GM12878 (cell line): ENCODE data around the gene PHKA1. TPM values are rescaled to one million over a fixed set of nuclear protein-coding genes. Genes with fewer than 3 reads are reported as not detected.

Experiments
- ATAC-seq: fragments of 200-7000 bp; cut with Tn5 transposase; 3 replicates; pipeline ENCODE4 v1.9.1; 2020; ENCODE audit warnings: mild to moderate bottlenecking, moderate library complexity
- BruUV-seq: library from RNA; stranded (reverse); fragments of 400-500 nt; replicated peaks from 2 replicates; lab custom pipeline; 2021; lab: Mats Ljungman, UMichigan
- CTCF ChIA-PET: fragments of 300-600 bp; sonication (Branson Sonifier 250); formaldehyde crosslinking; extraction: SDS; loops from one replicate; lab custom pipeline; 2021; ENCODE audit warnings: inconsistent platforms; lab: Yijun Ruan, JAX
- POLR2A ChIA-PET: fragments of 350-600 bp; formaldehyde crosslinking; extraction: SDS; loops from one replicate; lab custom pipeline; 2021; ENCODE audit warnings: inconsistent platforms; lab: Charles Lee
- RAD21 ChIA-PET: fragments of 300-600 bp; sonication (Branson Sonifier 250); formaldehyde crosslinking; loops from one replicate; lab custom pipeline; 2023; ENCODE audit warnings: antibody characterized with exemption; ENCODE audit not compliant: unreplicated experiment; lab: Charles Lee
- SMC1A ChIA-PET: fragments of 300-600 bp; sonication (Branson Sonifier 250); formaldehyde crosslinking; loops from one replicate; lab custom pipeline; 2023; ENCODE audit not compliant: unreplicated experiment, uncharacterized antibody; lab: Charles Lee
- DNase-seq: peaks from one replicate; pipeline ENCODE4 v3.0.0-alpha.2; 2011; ENCODE audit warnings: low read depth, low spot score
- FAIRE-seq: peaks from 3 replicates; lab custom pipeline; 2011; peaks lifted over from hg19 to GRCh38; lab: Jason Lieb, UNC
- H2AFZ ChIP-seq: 2 replicates; pipeline ENCODE4 v1.6.0; 2011; ENCODE audit warnings: low read depth, low read length, control low read depth; ENCODE audit not compliant: control insufficient read depth
- H3K27ac ChIP-seq: 2 replicates; pipeline ENCODE4 v1.5.1; 2011; ENCODE audit warnings: control low read depth; ENCODE audit not compliant: control insufficient read depth, insufficient read depth
- H3K27me3 ChIP-seq, 2 experiments: replicated peaks in 1 of 2; 2 replicates each; pipeline versions ENCODE4 v1.6.0 to v1.6.1; 2011; ENCODE audit warnings: low read length in 1 of 2; ENCODE audit not compliant: control insufficient read depth in 2 of 2, insufficient read depth in 2 of 2
- H3K36me3 ChIP-seq, 2 experiments: 2 replicates each; pipeline ENCODE4 v1.5.1; 2011; ENCODE audit warnings: low read length in 1 of 2; ENCODE audit not compliant: control insufficient read depth in 2 of 2, insufficient read depth in 2 of 2
- H3K4me1 ChIP-seq: 2 replicates; pipeline ENCODE4 v1.6.1; 2011; ENCODE audit warnings: mild to moderate bottlenecking, low read length, moderate library complexity, mixed read lengths; ENCODE audit not compliant: control insufficient read depth, insufficient read depth
- H3K4me2 ChIP-seq: 2 replicates; pipeline ENCODE4 v1.6.0; 2011; ENCODE audit warnings: control low read depth; ENCODE audit not compliant: control insufficient read depth, insufficient read depth
- H3K4me3 ChIP-seq: fragments of 200-600 bp; sonication (generic); 2 replicates; pipeline ENCODE4 v1.5.1; 2016
- H3K79me2 ChIP-seq: 2 replicates; pipeline ENCODE4 v1.6.0; 2011; ENCODE audit warnings: low read length; ENCODE audit not compliant: control insufficient read depth, insufficient read depth
- H3K9ac ChIP-seq: 2 replicates; pipeline ENCODE4 v1.8.0; 2011; ENCODE audit warnings: low read length, control low read depth, mixed read lengths; ENCODE audit not compliant: control insufficient read depth, insufficient read depth
- H3K9me3 ChIP-seq: replicated peaks from 3 replicates; pipeline ENCODE4 v1.5.1; 2011; ENCODE audit warnings: mild to moderate bottlenecking, low read length; ENCODE audit not compliant: control insufficient read depth, insufficient read depth
- H4K20me1 ChIP-seq: 2 replicates; pipeline ENCODE4 v1.6.0; 2011; ENCODE audit not compliant: control insufficient read depth, insufficient read depth
- BCLAF1 ChIP-seq: fragments of 450-650 bp; IDR thresholded peaks from 2 replicates; pipeline ENCODE4 v1.6.1; 2017; ENCODE audit warnings: antibody characterized with exemption, mild to moderate bottlenecking, moderate library complexity
- CBFB ChIP-seq: IDR thresholded peaks from 2 replicates; pipeline ENCODE4 v1.6.1; 2016; ENCODE audit warnings: antibody characterized with exemption, low read depth
- HCFC1 ChIP-seq: fragments of 150-350 bp; IDR thresholded peaks from 2 replicates; pipeline ENCODE4 v1.6.1; 2014; ENCODE audit warnings: low read length
- POLR2AphosphoS2 ChIP-seq: IDR thresholded peaks from 2 replicates; pipeline ENCODE4 v1.6.1; 2011; ENCODE audit warnings: low read depth, mild to moderate bottlenecking, low read length, improper control_type of control experiment, moderate library complexity
- SKIL ChIP-seq: fragments of 450-650 bp; IDR thresholded peaks from 2 replicates; pipeline ENCODE4 v1.6.1; 2017; ENCODE audit warnings: mild to moderate bottlenecking, low read depth, inconsistent platforms; ENCODE audit not compliant: poor library complexity, severe bottlenecking
- TAF1 ChIP-seq: IDR thresholded peaks from 2 replicates; pipeline ENCODE4 v1.6.1; 2011; ENCODE audit warnings: mild to moderate bottlenecking, low read depth, low read length, borderline replicate concordance
- WRNIP1 ChIP-seq: IDR thresholded peaks from 2 replicates; pipeline ENCODE4 v1.6.1; 2011; ENCODE audit warnings: low read depth, low read length, improper control_type of control experiment, borderline replicate concordance
- YBX1 ChIP-seq: fragments of 450-650 bp; IDR thresholded peaks from 2 replicates; pipeline ENCODE4 v1.6.1; 2016; ENCODE audit warnings: antibody characterized with exemption
- ZBTB33 ChIP-seq: fragments of 450-650 bp; IDR thresholded peaks from 2 replicates; pipeline ENCODE4 v1.6.1; 2017; ENCODE audit warnings: mild to moderate bottlenecking
- WGBS: methylation state at CpG from one replicate; pipeline ENCODE4 v1.1.6; 2016; ENCODE audit warnings: low lambda C conversion rate; ENCODE audit not compliant: insufficient replicate concordance, insufficient coverage; ENCODE audit errors: missing lambda C conversion rate; 5-methylcytosine and 5-hydroxymethylcytosine counted together
- in situ Hi-C: fragments of 300-500 bp; cut with MboI; formaldehyde crosslinking; loops from 9 replicates; pipeline ENCODE4 v1.14.3; 2018; ENCODE audit warnings: mixed read lengths
- intact Hi-C: fragments of 100-400 bp; cut with micrococcal nuclease; formaldehyde crosslinking; loops from one replicate; pipeline ENCODE4 v1.14.2; 2022; ENCODE audit not compliant: unreplicated experiment
- polyA plus RNA-seq, 11 experiments: library from polyadenylated mRNA; depleted of rRNA in 4 of 11; unstranded in 6 of 11; stranded (reverse) in 5 of 11; fragments of >200 nt; fragmentation: Nextera tagmentation in 4 of 11; fragmentation: Illumina TruSeq in 1 of 11; extraction: Ambion mirVana in 4 of 11; extraction: Trizol in 1 of 11; gene quantifications; 1 replicate in 1 of 11; 2 replicates in 10 of 11; pipeline versions ENCODE4 v1.2.1 to v1.2.3, GENCODE V29; 2011 to 2016; ENCODE audit warnings: inconsistent platforms in 2 of 11, missing spikeins in 2 of 11, low read depth in 1 of 11
- total RNA-seq, 4 experiments: library from RNA; depleted of rRNA in 3 of 4; stranded (reverse); fragments of >200 nt in 3 of 4; fragmentation: Illumina TruSeq in 1 of 4; extraction: Trizol in 1 of 4; gene quantifications; 2 replicates each; pipeline versions ENCODE4 v1.2.1 to v1.2.3, GENCODE V29; 2013 to 2021
- TF ChIP-seq, protein P1 (sequence below): IDR thresholded peaks from 2 replicates; pipeline ENCODE4 v1.6.1; 2012; ENCODE audit warnings: mild to moderate bottlenecking, low read depth, low read length
- TF ChIP-seq, protein P2 (sequence below): IDR thresholded peaks from 2 replicates; pipeline ENCODE4 v1.6.1; 2011; ENCODE audit warnings: borderline replicate concordance, low read depth, mild to moderate bottlenecking, moderate library complexity, low read length; ENCODE audit not compliant: insufficient read depth, poor library complexity, severe bottlenecking

The PHKA1 gene
- total and polyA plus RNA-seq, 10 of the 15 experiments (the other 5 are each of a cell fraction or from before 2014, with no cell fraction given): under 0.01 to 0.15 (median 0.05) TPM; not detected in 4

DNA sequence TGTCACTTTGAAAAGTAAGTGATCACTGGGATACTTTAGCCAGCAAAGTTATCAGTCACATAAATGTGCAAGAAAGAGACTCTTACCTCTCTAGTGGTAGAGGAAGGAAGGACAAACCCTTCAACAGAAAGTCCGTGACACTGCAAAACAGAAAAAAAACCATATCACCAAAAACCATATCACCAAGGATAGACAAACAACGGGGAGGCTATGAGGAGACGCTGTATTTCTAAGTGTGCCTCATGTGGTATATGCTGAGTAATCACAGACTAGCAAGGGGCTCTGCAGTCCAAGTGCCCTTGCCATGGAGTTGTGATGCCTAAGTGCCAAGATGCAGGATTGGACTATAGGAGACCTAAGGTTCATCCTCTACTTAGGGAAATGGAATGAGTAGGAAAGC lies 129.9 kb downstream of the PHKA1 start:
- ChIA-PET SMC1A (no interaction called here), RAD21 (no interaction called here), CTCF (interaction anchor here (0.7 kb wide), 1 partner anchor 129 kb away, joined by 3 read pairs; no protein-coding TSS in a partner anchor), POLR2A (no interaction called here)
- Histone ChIP-seq H3K4me1 (no peaks in the 10 kb centered on the region), H3K9ac (no peak overlapping the region), H3K27me3 (no peaks in the 10 kb centered on the region), H3K36me3 (no peaks in the 10 kb centered on the region), H3K4me2 (no peak overlapping the region), H2AFZ (no peak overlapping the region), H4K20me1 (no peaks in the 10 kb centered on the region), H3K79me2 (no peaks in the 10 kb centered on the region), H3K4me3 (no peak overlapping the region), H3K9me3 (no peaks in the 10 kb centered on the region), H3K27ac (no peak overlapping the region)
- TF ChIP-seq ZBTB33: no peak
- TF ChIP-seq YBX1: no peak
- no peak for TF ChIP-seq WRNIP1
- TF ChIP-seq, protein P1, sequence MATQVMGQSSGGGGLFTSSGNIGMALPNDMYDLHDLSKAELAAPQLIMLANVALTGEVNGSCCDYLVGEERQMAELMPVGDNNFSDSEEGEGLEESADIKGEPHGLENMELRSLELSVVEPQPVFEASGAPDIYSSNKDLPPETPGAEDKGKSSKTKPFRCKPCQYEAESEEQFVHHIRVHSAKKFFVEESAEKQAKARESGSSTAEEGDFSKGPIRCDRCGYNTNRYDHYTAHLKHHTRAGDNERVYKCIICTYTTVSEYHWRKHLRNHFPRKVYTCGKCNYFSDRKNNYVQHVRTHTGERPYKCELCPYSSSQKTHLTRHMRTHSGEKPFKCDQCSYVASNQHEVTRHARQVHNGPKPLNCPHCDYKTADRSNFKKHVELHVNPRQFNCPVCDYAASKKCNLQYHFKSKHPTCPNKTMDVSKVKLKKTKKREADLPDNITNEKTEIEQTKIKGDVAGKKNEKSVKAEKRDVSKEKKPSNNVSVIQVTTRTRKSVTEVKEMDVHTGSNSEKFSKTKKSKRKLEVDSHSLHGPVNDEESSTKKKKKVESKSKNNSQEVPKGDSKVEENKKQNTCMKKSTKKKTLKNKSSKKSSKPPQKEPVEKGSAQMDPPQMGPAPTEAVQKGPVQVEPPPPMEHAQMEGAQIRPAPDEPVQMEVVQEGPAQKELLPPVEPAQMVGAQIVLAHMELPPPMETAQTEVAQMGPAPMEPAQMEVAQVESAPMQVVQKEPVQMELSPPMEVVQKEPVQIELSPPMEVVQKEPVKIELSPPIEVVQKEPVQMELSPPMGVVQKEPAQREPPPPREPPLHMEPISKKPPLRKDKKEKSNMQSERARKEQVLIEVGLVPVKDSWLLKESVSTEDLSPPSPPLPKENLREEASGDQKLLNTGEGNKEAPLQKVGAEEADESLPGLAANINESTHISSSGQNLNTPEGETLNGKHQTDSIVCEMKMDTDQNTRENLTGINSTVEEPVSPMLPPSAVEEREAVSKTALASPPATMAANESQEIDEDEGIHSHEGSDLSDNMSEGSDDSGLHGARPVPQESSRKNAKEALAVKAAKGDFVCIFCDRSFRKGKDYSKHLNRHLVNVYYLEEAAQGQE: no peak
- TF ChIP-seq, protein P2, sequence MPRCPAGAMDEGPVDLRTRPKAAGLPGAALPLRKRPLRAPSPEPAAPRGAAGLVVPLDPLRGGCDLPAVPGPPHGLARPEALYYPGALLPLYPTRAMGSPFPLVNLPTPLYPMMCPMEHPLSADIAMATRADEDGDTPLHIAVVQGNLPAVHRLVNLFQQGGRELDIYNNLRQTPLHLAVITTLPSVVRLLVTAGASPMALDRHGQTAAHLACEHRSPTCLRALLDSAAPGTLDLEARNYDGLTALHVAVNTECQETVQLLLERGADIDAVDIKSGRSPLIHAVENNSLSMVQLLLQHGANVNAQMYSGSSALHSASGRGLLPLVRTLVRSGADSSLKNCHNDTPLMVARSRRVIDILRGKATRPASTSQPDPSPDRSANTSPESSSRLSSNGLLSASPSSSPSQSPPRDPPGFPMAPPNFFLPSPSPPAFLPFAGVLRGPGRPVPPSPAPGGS: no peak
- TF ChIP-seq BCLAF1: no peak
- TF ChIP-seq HCFC1: no peak
- no peak for TF ChIP-seq CBFB
- TF ChIP-seq SKIL: no peak
- no peak for TF ChIP-seq POLR2AphosphoS2
- TF ChIP-seq TAF1: no peak
- no peak for ATAC-seq
- intact Hi-C loops (no loop called here), in situ Hi-C loops (no loop called here)
- WGBS: 38% methylated on average over 3 of the region's 3 CpGs
- FAIRE-seq: no peak
- no peak for DNase-seq
- BruUV-seq: no TSS peak
